HG02610 (cell line): ENCODE data around the gene ATP10B.
A peak's percentile ranks its signal among the peaks of the same experiment; 100 is the strongest.
"Not testable (repeated sequence)": the region's sequence is repeated elsewhere in the genome, so short reads cannot be mapped to it uniquely, and the experiment has no call there.

ENCODE experiments used
- ATAC-seq: cut with Tn5 transposase; IDR thresholded peaks from one replicate; pipeline ENCODE4 v1.9.1; 2021; ENCODE audit warnings: mild to moderate bottlenecking, moderate library complexity; ENCODE audit not compliant: unreplicated experiment

Gene ATP10B

DNA sequence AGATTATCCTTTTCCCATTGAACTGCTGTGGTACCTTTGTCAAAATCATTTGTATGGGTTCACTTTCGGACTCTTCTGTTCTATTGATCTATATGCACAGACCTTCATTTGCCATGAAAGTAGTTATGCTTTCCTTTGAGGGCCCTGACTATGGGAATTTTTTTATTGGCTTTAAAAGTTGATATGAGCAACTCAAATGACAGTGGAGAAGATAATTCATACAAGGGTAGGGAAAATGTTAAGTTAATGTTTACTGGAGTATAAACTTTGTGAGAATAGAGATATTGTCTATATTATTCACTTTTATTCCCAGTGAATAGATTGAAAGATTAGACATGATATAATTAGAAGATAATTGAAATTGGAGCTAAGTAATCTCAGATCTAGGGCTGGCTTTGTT, 94.8 kb downstream of the ATP10B start:
- ATAC-seq, result no peak

DNA sequence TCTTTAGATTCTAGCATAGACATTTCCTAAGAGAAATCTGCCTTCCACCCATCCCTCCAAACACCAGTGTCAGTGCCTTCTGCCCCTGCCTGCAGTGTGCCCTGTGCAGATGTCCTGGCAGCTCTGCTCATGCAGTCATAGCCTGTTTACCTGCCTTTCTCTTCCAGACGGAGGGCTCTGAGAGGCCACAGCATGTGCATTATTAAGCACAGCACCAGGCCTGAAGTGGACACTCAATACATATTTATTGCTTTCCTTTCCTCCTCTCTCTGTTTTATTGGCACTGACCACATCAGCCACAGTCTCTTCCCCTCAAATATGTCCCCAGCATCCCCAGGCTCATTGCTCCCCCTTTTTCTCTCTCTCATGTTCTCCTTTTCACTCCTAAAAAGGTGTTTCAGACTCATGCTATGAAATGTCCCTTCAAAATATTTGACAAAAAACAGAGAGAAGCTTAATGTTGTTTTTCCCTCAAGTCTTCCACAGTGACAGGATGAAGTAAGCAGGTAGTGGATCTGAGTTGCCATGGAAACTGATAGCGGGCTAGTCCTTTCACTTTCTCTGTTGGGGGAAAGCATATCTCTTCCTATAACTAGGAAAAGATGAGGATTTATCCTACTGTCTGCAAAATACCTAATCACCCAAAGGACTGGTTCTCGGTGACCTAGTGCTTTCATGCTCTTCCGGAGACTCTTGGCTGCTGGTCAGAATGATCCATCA, 100.9 kb downstream of the ATP10B start:
- ATAC-seq, result no peak

DNA sequence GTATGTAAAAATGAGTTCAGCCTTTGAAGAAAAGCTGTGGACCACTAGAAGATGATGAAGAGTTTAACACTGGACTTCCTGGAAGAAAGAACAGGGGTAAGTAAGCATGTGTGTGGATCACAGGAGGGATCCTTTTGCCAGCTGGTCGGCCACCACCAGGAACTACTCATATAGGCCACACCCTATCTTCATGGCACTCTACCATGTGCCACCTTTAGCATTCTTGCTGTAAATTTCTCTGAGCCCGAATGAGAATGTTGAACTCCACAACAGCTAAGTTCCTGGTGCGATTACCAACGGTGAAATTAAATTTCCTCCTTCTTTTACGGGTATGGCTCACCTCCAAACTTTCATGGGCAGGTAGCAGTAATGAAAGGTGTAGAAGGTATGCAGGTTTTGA, 102.3 kb downstream of the ATP10B start:
- ATAC-seq, result no peak

DNA sequence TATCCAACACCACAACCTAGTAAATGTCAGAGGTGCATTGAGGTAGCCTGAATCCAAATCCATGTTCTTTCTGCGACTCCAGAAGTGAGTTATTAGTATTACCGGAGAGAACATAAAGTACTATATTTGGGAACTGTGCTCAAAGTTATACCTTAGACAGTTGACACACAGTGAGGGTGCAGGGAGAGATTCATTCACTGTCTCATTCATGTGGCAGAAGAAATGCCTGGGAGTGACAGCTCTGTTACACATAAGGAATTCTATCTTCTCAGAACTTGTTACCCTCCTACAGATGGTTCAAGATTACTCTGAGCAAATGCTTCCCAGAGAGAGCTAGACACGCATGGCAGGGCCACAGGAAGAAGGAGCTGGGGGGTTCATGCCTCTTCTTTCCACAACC, 103.0 kb downstream of the ATP10B start:
- ATAC-seq, result no peak

DNA sequence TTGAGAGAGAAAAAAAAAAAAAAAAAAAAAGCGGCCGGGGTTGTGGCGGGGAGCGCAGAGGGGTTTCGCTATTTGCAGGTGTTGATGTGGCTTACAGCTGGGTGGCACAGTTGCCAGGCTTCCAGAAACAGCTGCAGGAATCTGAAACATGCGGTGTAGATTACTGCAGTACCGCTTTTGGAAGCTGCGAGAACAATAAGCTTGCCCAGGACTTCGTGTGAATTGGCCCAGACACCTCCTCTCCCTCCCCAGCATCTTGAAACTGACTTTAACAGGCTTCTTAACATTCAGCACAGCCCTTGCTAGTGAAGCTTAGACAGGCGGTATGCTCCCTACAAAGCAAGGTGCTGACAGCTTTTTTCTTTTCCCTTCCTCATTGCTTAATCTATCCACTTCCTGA, 104.0 kb downstream of the ATP10B start:
- no peak for ATAC-seq

DNA sequence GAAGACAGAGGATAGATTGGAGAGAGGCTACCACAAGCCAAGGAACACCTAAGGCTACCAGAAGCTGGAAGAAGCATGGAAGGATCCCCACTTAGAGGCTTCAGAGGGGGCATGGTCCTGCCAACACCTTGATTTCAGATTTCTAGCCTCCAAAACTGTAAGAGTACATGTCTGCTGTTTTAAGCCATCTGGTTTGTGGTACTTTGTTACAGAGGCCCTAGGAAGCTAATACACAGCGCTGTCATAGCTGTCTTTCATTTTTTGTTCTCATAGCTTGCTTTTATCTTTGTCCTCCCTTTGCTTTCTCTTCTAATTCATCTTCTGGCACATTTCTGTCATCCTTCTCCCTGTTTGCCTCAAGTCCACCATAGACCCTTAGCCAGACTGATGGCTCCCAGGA, 104.5 kb downstream of the ATP10B start:
- no peak for ATAC-seq

DNA sequence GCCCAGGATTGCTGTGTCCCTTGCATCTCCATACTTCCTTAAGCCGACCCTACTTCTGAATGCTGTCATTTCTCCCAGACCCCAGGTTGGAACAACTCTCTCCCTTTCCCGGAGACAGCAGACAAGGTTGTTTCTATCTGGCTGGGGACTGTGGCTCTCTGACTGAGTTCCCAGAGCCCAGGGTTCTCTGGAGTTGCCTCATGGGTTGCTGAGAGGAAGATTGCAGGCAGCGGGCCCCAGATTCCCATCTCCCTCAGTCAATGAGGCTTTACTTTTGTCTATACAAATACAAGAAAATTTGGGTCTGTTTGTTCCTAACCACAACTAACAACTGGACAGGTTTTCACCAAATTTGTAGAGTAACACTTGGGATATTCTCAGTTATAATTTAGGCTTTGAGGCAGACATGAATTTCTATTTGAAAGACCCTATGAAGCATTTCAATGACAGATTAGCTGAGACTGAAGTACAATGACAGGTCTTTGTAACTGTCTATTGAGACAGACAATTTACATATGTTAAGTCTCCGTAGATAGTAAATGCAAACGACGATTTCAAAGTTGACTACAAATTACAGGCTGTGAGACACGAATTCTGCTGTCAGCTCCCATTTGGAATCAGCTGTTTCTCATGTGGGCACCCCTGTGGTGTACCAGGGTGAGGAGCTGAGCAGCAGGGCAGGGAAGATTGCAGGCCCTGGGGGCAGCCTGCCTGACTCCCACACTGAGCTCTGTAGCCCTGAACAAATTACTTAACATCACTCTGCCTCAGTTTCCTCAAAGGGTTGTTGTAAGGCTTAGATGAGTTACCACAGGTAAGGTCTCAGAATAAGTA, 107.5 kb downstream of the ATP10B start:
- no peak for ATAC-seq

DNA sequence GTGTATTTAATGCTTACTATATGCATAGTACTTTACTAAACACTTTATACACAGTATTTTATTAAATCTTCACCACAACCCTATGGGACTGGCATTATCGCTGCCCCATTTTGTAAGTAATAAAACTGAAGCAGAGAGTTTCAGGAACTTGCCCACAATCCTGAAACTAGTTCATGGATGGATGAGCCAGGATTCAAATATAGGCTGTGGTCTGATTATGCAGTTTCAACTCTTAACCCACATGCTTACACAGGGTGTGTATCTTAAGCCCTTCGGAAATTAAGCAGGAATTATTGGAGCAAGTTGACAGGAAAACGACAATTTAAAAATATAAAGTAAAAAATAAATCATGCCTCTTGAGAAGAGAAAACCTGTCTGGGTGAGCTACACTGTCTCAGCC, 109.0 kb downstream of the ATP10B start:
- peak; percentile 55 for ATAC-seq

DNA sequence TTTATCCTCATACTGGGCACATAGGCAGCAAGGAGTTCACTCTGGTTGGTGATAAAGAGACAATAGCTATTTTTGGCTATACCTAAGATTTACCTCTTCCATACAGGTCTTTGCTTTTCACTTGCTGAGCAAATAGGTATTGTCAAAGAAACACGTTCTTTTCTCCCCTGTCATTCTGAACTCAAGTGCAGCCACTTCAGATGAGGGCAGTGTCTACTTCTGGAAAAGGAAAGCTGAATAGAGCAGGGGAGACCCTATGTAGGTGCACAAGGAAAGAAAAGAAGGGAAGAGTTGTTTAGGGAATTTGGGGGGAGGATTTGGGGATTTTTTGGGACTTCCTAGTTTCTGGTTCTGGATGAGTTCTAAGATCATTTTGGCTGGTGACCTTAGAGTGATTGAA, 109.6 kb downstream of the ATP10B start:
- ATAC-seq, result no peak

DNA sequence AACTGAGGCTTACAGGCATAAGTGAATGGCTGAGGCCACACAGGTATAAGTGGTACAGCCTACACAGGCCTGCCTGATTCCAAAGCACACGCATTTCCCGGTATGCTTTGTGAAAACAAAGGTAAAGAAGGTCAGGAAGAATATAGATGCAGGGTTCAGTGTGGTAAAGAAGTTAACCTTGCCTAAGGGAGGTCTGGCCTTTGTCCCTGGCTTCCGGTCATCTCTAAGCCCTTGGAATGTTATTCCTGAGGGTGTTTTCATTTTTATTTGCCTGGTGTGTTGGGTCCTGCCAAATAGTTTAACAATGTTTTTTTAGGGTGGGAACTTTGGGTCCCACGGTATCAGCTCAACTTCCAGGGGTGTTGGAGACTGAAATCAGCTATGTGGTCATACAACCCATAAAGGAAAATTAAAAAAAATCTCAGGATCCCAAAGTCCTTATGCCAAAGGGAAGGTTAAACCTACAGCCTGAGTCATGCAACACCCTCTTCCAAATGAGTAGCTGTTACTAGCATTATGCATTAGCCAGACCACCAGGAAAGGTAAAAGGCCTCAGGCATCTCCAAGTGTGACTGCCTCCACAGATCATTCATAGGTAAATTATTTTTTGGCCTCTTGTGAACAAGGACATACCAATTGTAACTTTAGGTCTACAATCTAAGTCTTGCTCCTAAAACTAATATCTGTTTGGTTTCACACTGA, 124.6 kb downstream of the ATP10B start:
- ATAC-seq, result no peak

DNA sequence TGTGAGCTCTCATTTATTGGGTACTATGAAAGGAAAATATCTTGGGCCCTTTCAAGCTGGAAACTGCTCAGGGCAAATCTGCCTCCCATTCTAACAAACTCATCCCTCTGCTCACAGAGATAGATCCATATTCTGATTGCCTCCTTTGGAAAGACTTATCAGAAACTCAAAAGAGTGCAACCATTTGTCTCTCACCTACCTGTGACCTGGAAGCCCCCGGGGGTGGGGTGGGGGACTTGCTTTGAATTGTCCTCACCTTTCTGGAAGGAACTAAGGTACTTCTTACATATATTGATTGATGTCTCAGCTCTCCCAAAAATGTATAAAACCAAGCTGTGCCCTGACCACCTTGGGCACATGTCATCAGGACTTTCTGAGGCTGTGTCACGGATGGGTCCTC, 125.3 kb downstream of the ATP10B start:
- no peak for ATAC-seq

DNA sequence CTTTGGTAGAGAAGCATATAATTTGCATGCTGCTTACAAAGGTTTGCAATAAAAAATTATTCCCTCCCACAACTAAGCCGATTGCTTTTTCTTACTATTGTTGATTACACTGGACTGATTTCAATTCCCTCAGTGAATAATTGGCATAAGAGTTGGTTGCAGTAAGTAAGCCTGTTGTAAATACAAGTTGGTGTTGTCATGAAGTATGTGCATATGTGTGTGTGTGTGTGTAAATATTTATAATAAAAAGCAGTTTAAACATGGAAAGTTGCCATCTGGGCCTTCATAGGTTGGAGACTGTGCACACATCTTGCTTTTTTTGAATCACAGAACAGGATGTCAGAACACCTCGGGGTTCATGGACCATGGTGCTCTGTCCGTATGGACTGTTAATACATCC, 131.2 kb downstream of the ATP10B start:
- ATAC-seq, result no peak

DNA sequence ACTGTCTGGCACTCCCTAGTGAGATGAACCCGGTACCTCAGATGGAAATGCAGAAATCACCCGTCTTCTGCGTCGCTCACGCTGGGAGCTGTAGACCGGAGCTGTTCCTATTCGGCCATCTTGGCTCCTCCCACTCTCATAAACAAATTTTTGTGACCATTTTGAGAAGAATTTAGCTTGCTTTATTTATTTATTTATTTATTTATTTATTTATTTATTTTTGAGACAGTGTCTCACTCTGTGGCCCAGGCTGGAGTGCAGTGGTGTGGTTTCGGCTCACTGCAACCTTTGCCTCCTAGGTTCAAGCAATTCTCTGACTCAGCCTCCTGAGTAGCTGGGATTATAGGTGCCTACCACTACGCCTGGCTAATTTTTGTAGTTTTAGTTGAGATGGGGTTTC, 136.5 kb downstream of the ATP10B start:
- ATAC-seq, result not testable (repeated sequence)

DNA sequence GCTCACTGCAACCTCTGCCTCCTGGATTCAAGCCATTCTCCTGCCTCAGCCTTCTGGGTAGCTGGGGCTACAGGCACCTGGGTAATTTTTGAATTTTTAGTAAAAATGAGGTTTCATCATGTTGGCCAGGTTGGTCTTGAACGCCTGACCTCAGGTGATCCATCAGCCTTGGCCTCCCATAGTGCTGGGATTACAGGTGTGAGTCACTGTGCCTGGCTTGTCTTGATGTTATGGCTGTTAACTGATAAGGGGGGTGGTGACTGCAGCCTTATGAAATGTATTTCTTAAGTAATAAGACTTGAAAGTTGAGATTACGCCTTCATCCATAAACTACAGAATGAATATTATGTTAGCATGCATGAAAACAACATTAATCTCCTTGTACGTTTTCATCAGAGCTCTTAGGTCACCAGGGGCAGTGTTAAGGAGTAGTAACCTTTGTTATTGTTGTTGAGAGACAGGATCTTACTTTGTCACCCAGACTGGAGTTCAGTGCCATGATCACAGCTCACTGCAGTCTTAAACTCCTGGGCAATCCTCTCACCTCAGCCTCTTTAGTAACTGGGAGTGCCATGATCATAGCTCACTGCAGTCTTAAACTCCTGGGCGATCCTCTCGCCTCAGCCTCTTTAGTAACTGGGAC, 148.3 kb downstream of the ATP10B start:
- no peak for ATAC-seq

DNA sequence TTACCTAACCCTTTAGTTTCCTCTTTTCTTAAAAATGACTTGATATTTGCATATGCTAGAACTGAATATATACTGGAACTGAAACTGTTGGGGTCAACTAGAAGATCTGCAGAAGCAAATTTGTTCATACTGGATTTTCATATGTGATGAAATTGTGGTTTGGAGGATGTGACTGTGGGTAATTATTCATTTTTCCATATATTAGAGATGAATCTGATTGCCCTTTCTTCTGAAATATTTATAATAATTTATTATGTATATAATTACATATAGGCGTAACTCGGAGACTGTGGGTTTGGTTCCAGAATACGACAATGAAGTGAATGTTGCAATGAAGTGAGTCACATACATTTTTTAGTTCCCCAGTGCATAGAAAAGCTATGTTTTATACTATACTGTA, 149.1 kb downstream of the ATP10B start:
- ATAC-seq, result peak; percentile 86

DNA sequence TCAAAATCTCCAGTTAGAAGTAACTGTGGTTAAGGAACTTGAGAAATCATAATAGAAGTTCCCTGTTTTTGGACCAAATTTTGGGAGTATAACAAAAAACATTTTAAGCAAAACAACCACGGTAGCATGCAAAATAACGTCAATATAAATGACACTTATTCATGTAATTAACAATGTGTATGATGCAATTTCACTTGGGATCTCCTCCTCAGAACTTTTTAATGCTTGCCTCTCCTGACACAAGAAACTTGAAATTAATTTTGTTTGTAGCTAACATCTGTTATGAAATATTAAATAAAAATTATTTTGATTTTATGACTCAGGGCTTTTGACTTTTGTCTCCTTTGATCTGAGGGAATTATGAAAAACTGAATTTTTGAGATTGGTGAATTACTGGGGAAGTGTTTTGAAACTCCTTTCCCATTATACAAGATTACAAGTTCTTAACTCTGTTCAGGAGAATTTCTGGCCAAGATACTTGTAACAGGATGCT, 149.7 kb downstream of the ATP10B start:
- no peak for ATAC-seq

DNA sequence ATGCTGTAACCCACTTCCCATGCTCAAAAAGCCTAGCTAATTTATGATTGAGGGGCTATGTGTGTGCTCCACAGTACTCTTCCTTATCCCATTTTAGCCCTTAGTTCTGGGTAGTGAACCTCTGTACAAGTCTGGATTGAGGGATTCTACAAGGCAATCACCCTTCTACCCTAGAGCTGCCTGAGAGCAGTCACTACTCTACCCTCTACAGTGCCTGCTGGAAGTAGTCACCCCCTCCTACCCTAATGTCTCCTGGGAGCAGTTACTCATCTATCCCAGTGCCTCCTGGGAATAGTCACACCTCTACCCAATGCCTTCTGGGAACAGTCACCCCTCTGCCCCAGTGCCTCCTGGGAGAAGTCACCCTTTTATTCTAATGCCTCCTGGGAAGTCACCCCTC, 150.6 kb downstream of the ATP10B start:
- no peak for ATAC-seq

DNA sequence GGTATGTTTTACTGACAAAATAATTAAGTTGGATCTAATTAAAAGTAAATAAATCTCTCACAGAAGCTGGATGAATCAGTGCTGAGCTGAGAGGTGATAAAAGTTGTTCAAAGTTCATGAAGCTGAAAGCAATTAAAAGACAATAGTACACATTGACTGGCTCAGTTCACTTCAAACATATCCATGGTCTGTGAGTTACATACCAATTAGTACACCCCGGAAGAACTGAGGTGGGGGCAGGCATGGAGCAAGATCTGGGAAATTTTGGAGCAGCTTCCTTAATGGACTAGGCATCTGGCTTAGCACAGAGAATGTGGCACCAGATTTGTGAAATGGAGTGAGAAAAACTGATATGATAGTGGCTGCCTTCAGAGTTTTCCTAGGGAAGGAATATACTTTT, 152.7 kb downstream of the ATP10B start:
- no peak for ATAC-seq

DNA sequence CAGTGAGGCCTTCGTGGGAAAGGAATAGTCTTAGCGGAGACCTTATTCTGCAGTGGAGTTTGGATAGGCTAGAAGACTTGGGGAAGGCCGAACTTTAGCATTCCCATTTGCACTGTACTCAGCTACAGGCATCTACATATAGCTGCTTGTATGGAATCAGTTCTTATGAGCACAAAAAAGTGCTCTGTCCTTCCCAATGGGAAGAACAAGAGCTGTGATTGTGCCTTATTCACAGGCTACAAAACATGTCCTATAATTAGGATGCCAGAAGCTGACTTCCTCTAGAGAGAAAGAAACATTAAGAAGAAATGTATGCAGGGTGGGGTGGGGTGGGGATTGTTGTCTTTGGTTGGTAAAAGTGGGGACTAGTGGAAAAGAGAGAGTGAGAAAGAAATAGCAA, 154.7 kb downstream of the ATP10B start:
- ATAC-seq, result no peak

DNA sequence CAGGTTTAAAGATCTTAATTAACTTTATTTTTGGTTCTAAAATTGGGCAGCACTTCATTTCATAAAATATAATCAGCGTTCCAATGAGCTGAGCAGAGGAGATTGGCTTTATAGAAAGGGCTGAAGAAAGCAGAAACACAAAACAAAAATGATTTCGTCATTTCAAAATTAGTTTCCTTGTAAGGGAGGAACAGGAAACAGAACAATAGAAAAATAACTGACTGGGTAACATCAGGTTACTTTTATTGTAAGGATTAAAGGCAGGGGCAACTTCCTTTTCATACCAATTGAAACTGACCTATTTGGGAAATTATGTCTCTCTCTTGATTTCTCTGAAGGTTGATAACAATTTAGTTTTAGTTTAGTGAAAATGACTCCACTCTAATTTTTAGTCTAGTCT, 157.1 kb downstream of the ATP10B start:
- ATAC-seq, result no peak

DNA sequence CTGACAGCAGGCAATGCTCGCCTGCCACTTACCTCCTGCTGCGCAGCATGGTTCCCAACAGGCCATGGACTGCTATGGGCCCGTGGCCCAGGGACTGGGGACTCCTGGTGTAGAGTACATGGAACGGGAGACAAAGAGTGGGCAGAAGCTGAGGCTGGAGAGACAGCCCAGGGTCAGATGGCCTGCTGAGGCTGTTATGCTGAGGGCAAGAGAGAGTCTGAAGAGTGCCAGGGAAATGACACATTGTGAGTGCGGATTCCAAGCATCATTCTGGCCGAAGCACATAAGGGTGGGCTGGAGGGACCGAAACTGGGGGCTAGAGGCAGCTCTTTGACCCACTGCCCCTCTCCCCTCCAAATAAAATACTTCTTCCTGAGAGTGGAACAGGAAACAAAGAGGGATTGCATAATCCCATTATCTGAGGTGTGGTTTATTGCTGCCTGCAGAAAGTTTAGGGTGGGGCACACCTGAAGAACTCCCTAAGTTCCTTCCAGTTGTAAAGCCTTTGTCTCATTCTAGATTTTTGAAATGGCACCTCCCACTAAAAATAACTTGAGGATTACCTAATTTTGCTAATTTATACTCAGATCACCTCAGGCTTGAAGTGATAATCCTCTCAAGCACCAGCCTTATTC, 158.1 kb downstream of the ATP10B start:
- ATAC-seq, result no peak
